CD4-positive, alpha-beta T cell treated with Interferon gamma for 1 hour (primary cell): Measurements from ENCODE around the gene CLTCL1.

ENCODE experiments used
- DNase-seq: peaks from one replicate; pipeline ENCODE4 v3.0.0-alpha.2; 2020

CLTCL1 gene

GRCh38 chr22:19149047-19149883 lies 142.3 kb downstream of the CLTCL1 start:
- peak; percentile 12 for DNase-seq

GRCh38 chr22:19148417-19149046 lies 143.0 kb downstream of the CLTCL1 start:
- DNase-seq = no peak

- DNase-seq = no peak
Observed at GRCh38 chr22:19147195-19147780, 144.2 kb downstream of the CLTCL1 start.

DNA sequence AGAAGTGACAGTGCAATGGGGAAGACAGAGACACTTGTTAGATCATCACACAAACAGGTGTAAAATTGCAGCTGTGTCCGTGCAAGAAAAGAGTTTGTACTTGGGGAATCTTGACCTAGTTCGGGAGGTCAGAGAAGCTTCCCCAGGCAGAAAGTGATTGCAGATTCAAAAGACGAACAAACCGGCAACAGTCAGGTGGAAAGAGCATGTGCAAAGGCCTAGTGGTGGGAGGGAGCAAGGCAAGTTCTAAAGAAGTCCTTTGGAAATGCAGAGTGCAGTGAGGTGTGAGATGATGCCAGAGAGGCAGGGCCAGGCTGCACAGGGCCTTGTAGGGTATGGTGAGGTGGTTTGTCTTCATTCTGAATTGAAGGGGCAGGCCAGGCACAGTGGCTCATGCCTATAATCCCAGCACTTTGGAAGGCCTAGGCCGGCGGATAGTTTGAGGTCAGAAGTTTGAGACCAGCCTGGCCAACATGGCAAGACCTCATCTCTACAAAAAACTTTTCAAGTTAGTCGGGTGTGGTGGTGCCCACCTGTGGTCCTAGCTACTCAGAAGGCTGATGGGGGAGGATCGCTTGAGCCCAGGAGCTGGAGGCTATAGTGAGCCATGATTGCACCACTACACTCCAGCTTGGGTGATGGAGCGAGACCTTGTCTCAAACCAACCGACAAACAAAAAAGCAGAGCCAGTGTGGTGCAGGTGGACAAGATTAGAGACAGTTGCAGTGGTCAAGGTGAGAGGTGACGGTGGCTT lies 145.1 kb downstream of the CLTCL1 start:
- DNase-seq = no peak

DNA sequence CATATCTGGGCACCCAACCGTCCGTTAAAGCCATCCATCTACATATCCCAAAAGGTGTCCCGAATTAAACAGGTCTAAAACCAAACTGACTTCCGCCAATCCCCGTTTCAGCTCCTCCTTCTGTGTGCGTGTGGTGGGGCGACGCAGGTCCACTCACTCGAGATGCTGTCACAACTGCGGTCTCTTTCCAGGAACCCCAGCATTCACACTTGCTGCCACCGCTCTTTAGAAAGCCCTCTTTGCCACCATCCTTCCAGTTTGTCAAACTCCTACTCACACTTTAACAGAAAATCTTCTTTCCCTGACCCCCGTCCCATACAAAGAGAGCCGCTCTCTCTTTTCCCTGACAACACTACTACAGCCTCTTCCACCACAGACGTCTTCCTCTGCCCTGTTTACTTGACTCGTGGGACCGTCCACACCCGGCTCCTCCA lies 147.5 kb downstream of the CLTCL1 start:
- peak; percentile 26 for DNase-seq

DNA sequence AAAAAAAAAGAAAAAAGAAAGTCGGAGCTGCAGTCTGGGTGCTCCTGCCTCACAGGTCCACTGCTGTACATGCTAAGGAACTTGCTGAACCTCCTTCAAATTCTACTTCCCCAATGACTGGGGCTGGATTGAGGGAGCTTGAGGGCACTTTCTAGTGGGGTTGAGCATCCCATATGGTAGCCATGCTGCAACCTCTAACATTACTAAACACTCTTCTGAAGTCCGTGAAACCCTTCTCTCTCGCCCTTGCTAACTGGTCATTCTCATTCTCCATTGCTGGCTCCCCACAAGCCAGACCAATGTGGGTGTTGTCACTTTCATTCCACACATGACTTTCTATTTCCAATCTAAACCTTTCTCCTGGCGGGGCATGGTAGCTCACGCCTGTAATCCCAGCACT lies 148.3 kb downstream of the CLTCL1 start:
- DNase-seq = no peak

DNA sequence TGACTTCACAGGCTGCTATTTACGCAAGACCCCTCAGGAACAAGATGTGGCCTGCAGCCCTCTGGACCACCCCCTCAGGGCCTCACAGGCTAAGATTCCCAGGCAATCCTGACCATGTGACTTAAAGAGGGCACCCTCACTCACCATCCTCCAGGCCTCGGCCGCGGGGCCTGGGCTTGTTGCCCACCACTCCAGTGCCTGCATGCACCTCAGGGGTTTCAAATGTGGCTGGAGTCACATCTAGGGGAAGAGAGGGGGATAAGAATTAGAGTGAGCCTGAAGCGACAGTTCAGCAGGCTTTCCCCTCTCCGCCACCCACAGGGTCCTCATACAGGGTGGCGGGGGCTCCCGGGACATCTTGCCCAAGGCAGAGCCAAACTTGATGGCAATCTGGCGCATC lies 149.1 kb downstream of the CLTCL1 start:
- no peak for DNase-seq

DNA sequence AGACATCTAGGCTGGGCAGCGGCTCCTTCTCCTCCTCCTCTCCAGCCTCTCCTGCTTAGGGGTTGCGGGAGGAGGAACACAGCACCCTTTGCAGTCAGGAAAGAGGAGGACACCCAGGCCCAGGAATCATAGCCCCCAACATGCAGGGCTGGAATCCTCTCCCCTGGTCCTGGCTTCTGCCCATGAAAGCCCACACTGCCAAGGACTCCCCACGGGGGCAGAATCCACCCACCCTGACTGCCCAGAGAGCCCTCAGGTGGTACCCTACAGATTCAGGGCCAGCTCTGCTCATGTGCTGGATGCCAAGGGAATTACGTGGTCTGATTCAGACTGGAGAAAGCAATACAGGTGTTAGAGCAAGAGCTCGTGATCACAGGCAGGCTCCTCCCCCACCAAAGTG lies 151.5 kb downstream of the CLTCL1 start:
- DNase-seq = no peak

DNA sequence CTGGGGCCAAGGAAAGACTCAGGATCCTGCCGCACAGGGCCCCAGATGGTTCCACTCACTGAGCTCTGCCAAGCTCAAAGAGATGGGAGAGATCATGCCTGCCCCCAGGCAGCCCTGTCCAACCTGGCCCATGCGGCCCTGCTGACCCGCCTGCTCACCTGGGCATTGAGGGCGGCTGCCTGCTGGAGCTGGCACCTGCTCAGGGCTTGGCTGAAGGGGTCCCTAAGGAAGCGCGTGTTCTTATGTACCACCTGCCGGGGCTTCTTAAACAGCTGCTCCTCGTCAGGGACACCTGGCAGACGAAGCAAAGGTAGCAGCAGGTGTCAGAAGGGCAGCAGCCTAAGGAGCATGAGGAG lies 152.5 kb downstream of the CLTCL1 start:
- no peak for DNase-seq

DNA sequence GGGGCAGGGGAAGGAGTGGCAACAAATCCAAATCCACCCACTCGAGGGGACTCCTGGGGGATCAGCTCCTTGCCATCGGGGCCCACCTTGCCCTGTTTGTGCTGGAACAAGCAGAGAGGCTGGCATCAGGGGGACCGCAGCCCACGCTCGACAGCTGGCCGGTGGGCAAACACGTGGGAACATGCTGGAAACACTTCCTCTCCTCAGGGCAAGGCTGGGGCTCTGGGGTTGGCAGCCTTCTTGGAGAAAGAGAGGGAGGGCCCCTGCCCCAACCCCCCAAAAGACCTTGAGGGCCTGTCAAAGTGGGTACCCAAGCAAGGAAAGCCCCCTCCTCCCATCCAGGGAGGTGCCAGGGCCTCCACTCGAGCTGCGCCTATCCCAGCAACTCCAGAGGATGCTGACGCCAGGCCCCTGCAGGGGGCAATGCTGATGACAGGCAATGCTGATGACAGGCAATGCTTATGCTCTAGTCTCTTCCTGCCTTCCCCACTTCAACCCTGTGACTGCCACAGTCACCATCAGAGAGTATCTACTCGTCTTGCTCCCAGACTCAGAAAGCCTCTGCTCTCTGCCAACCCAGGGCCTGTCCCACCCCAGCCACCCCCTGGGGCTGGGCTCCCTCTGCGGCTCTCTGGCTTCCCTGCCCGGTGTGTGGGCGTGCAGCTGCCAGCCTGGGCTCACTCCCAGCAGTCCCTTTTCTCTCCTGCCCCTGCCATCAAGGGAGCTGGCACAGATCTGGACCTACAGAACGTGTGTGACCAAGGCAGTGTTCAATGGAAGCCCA lies 153.1 kb downstream of the CLTCL1 start:
- no peak for DNase-seq

DNA sequence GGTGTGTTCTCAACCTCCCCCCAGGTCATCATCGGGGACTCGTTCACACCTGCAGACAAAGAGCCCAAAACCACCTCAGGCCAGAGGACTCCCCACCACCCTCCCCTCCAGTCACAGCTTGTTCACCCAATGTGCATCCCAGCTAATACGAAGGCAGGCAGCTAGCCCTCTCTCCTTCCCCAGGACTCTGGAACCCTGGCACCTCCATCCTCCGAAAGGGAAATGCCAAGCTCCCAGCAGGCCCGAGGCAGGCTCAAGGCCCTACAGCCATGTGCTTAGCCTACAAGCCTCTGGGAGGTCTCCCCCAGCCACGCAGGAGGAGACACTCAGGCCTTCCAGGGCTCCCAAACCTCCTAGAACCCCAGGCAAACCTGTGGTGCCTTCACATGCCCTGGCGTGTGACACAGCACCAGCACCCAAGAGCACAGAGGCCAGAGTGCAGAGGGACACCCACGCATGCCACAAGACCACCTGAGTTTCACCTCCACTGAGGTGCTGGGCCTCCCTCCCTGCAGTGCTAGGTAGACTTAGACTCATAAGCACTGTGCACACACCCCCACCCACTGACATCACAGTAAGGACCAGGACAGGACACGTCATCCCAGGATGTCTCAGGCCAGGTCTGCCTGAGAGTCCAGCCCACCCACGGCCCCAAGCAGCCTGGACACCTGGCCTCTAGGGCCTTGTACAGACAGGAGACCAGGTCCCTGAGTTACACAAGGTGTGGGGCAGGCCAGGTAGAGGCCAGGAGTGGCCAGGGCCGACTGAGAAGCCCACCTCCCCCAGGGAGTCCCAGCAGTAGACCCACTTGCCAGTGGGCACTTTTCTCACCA lies 153.9 kb downstream of the CLTCL1 start:
- no peak for DNase-seq

- no peak for DNase-seq
Observed at GRCh38 chr22:19136915-19137314, 154.6 kb downstream of the CLTCL1 start.

DNA sequence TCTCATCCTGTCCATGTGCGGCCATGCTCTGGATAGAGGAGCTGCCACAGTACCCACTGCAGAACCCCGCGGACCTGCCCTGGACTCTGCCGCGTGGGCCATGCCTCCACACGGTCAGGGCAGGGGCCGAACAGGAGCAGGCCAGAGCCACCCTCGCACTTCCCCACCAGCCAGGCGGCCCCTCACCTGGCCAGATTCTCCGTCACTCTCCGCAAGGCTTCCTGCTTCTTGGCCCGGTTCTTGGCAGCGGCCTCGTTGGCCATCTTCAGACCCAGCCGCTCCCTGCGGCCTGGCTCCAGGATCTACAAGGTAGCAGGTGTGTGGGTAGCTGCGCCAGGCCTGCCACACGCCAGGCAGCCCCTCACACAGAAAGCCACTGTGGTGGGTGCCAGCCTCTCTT lies 156.6 kb downstream of the CLTCL1 start:
- no peak for DNase-seq

- no peak for DNase-seq
Observed at GRCh38 chr22:19134176-19134831, 157.2 kb downstream of the CLTCL1 start.

DNA sequence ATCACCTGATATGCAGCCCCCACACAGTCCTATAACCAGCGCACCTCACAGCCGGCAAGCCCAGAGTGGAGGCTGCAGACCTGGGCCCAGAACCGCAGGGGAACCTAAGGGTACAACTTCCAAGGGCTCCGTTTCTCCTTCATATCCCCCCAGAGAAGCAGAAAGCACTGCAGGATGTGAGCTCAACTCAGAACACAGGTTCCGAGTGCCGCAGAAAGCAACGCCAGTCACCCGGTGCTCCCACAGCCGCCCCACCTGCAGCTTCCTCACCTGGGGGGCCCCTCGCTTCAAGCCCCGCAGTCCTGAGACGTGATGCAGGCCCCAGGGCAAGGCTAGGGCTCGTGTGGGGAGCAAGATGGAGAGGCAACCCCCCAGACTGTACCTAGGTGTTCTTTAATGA lies 158.0 kb downstream of the CLTCL1 start:
- no peak for DNase-seq

DNA sequence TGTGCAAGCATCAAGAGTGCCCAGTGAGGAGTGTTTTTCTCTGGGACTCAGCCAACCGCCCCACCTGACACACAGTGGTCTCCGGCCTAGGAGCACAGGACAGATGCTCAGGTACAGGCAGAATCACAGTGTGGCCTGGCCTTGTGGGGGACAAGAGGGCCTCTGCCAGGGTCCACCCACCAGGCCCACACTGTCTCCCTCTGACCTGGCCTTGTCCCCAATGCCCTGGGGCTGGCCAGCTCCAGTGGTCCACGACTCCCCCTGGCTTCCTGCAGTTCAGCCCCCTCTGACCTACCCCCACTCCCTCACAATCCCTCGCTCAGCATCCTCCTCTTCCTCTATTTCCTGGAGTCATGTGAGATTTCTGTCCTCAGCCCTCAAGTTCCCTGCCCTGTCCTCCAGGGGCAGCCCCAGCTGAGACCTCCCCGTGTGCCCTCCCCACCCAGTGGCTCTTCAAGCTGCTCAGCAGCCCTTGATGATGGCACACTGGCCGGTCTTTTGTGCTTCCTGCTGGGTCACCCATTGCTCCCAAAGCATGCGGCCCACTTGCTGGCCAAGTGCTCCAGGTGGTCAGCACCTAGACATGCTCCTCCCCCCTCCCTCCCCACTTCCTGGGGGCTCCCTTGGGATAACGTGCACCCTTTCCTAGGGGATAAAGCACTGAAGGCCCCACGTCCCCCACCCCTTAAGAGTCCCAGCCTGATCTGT lies 158.7 kb downstream of the CLTCL1 start:
- no peak for DNase-seq

DNA sequence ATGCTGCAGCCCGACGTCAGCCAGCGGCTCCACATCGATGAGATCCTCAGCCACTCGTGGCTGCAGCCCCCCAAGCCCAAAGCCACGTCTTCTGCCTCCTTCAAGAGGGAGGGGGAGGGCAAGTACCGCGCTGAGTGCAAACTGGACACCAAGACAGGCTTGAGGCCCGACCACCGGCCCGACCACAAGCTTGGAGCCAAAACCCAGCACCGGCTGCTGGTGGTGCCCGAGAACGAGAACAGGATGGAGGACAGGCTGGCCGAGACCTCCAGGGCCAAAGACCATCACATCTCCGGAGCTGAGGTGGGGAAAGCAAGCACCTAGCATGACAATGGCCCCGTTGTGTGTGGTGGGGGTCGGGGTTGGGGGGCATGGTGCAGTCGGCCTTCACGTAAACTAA lies 159.4 kb downstream of the CLTCL1 start:
- DNase-seq = no peak

GRCh38 chr22:19131685-19132015 lies 159.9 kb downstream of the CLTCL1 start:
- DNase-seq = no peak

GRCh38 chr22:19130959-19131684 lies 160.4 kb downstream of the CLTCL1 start, which contains the start of gene TSSK2:
TSS of gene TSSK2 (plus strand) at chr22:19131308. CDS start at chr22:19131400, 92 bp downstream.
- DNase-seq = no peak

- DNase-seq = no peak
Observed at GRCh38 chr22:19129871-19130270, 161.6 kb downstream of the CLTCL1 start.
